SK-N-MC (cell line): ENCODE data around the gene CLEC2L.

Experiments used
- EZH2 ChIP-seq: fragments of 200-600 bp; sonication (generic); IDR thresholded peaks from one replicate; pipeline ENCODE4 v1.6.1; 2017; ENCODE audit warnings: antibody characterized with exemption
- POLR2AphosphoS5 ChIP-seq: IDR thresholded peaks from 2 replicates; pipeline ENCODE4 v1.6.1; 2012; ENCODE audit warnings: mild to moderate bottlenecking, low read depth, low read length, borderline replicate concordance

DNA sequence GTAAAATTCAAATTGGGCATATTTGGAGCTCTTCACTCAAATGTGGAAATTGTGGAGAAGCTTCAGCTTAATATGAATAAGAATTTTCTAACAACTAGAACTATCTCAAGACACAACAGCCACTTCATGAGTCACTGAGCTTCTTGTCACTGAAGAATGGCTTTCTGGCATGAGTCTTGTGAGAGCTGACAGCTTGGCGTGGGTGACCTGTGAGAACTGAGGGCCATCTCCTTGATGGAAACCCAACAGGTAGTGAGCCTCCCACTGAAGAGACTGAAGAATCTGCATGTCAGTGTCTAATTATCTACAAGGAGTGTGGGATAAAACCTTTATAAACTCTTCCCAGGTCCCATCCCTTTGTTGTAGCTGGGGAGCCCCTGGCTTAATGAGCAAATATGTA, 66.0 kb downstream of the CLEC2L start:
- TF ChIP-seq EZH2 = no peak
- TF ChIP-seq POLR2AphosphoS5 = no peak
